Hematopoietic multipotent progenitor cell (in vitro differentiated cells): ENCODE results near the gene CSAD. TPM values are rescaled to one million over a fixed set of nuclear protein-coding genes. Genes with fewer than 3 reads are reported as not detected.
"Not testable (repeated sequence)": the region's sequence is repeated elsewhere in the genome, so short reads cannot be mapped to it uniquely, and the experiment has no call there.

Experiments used
- DNase-seq, 3 donors: peaks; one replicate each; pipeline ENCODE4 v3.0.0-alpha.2; 2011 to 2015; ENCODE audit warnings: low read depth in 2 of 3, low spot score in 2 of 3
- small RNA-seq: library from RNA; depleted of rRNA; stranded (forward); fragments of <200 nt; gene quantifications from one replicate; pipeline ENCODE3, GENCODE V24; 2012
- total RNA-seq: library from RNA; depleted of rRNA; stranded (reverse); fragments of >200 nt; gene quantifications from one replicate; pipeline ENCODE4 v1.2.3, GENCODE V29; 2012

The CSAD gene
- total RNA-seq, 1 donor, result 7.3 TPM

DNA sequence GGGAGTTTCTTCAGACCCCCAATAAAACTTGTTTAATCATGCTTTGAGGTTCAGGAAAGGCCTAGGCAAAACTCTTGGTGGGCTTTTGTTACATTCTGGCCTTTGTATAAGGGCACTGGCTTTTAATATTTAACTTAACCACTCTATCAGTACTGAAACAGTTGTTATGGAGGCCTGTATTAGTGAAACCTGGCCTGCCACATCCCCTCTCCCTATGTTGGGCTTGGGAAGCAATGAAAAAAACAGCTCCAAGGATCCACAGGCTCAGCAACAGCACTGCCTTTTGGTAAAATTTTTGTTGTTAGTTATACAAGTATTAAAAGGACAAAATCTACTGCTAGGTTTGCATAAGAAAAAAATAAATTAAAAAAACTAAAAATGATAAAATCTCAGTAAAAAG, 66.8 kb downstream of the CSAD start:
- no peak for DNase-seq

DNA sequence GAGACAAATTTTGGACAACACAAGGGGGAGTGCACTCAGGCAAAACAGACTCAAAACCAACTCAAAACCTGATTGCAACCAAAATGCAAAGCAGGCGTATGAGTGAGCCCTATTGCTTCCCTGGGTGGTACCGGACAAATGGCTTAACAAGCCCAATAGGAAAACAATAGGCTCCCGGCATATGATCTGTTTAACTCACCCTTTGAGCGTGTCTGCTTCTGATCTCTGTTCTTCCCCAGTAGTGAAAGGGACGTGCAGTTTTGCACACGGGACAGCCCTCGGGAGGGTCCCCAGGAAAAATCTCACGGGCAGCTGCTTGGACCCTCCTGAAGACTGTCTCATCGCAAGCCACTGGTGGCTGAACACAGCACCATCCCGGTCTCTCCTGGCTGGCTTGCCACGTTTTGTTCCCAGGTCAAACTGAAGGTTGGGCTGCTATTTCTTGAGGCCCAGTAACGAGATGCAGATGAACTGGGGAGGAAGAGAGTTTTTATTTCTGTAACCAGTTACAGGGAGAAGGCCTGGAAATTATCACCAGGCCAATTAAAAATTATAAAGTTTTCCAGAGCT, 67.5 kb downstream of the CSAD start:
- DNase-seq, result no peak

DNA sequence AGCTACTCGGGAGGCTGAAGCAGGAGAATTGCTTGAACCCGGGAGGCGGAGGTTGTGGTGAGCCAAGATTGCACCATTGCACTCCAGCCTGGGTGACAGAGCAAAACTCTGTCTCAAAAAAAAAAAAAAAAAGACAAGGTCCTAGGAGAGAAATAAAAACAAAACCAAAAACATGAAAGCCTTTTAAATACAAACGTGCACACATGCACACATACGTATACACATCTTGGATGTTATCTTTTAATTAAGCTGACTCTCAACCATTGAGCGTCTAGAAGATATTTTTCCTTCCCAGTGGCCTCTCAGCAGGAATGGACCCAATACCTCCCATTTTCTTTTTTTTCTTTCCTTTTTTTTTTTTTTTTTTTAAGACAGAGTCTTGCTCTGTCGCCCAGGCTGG, 68.3 kb downstream of the CSAD start:
- not testable (repeated sequence) for DNase-seq

Small RNA genes within 50 kb of the gene (small RNA-seq; reads per million reads assigned to genes)
- gene HIGD1AP1, result not detected
- gene RNU6-333P, result not detected

Other genes with a start within 250 kb of the CSAD start
- gene KRT18, start 231.8 kb downstream of the CSAD start, total RNA-seq, result 67.1 TPM
- 790 TPM for gene EIF4B, start 174.5 kb downstream of the CSAD start, total RNA-seq
- gene TNS2, start 130.9 kb downstream of the CSAD start, total RNA-seq, result 3.2 TPM
- 20.7 TPM for gene SPRYD3, start 101.5 kb downstream of the CSAD start, total RNA-seq
- gene IGFBP6, start 83.3 kb downstream of the CSAD start, total RNA-seq, result 2.4 TPM
- gene SOAT2, start 77.4 kb downstream of the CSAD start, total RNA-seq, result under 0.01 TPM
- 14.0 TPM for gene ZNF740, start 203 bp downstream of the CSAD start, total RNA-seq
- 17.0 TPM for gene ITGB7, start 26.3 kb upstream of the CSAD start, total RNA-seq
- gene RARG, start 51.3 kb upstream of the CSAD start, total RNA-seq, result 3.2 TPM
- gene ESPL1, start 87.4 kb upstream of the CSAD start, total RNA-seq, result 1.3 TPM
- gene PFDN5, start 114.6 kb upstream of the CSAD start, total RNA-seq, result 477 TPM
- gene MYG1, start 118.8 kb upstream of the CSAD start, total RNA-seq, result 82.4 TPM
- 52.0 TPM for gene AAAS, start 140.7 kb upstream of the CSAD start, total RNA-seq
- gene SP7, start 155.4 kb upstream of the CSAD start, total RNA-seq, result not detected
- gene SP1, start 199.3 kb upstream of the CSAD start, total RNA-seq, result 107 TPM
- gene AMHR2, start 242.9 kb upstream of the CSAD start, total RNA-seq, result 4.6 TPM